Measurements from ENCODE around the gene MAP7D3.
"Not testable (repeated sequence)": the region's sequence is repeated elsewhere in the genome, so short reads cannot be mapped to it uniquely, and the experiment has no call there.

The MAP7D3 gene, protein sequence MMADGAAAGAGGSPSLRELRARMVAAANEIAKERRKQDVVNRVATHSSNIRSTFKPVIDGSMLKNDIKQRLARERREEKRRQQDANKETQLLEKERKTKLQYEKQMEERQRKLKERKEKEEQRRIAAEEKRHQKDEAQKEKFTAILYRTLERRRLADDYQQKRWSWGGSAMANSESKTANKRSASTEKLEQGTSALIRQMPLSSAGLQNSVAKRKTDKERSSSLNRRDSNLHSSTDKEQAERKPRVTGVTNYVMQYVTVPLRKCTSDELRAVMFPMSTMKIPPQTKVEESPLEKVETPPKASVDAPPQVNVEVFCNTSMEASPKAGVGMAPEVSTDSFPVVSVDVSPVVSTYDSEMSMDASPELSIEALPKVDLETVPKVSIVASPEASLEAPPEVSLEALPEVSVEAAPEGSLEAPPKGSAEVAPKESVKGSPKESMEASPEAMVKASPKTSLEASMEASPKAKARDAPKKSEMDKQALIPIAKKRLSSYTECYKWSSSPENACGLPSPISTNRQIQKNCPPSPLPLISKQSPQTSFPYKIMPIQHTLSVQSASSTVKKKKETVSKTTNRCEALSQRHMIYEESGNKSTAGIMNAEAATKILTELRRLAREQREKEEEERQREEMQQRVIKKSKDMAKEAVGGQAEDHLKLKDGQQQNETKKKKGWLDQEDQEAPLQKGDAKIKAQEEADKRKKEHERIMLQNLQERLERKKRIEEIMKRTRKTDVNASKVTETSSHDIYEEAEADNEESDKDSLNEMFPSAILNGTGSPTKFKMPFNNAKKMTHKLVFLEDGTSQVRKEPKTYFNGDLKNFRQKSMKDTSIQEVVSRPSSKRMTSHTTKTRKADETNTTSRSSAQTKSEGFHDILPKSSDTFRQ

GRCh38 chrX:136251041-136251991, at the start of gene MAP7D3:
Gene MAP7D3, minus strand, starts transcription at chrX:136251400. Its CDS starts 42 bp downstream, at chrX:136251358.
- Histone ChIP-seq H3K27ac (ENCODE audit: low read depth, low read length) (peak within 1 kb of the TSS; percentile 57), H3K36me3 (ENCODE audit: control insufficient read depth, insufficient read depth, low read length) (no peaks in the 10 kb centered on the region), H3K9ac (ENCODE audit: low read length) (no peak within 1 kb of the TSS), H3K4me1 (ENCODE audit: control insufficient read depth, insufficient read depth, low read length) (no peaks in the 10 kb centered on the region), H3K27me3 (ENCODE audit: control insufficient read depth, insufficient read depth, low read length) (peaks cover 2% of the 10 kb centered on the region), H3K4me3 (ENCODE audit: low read length) (peak within 1 kb of the TSS; percentile 61)

GRCh38 chrX:136300721-136301120, 49.5 kb upstream of the MAP7D3 start, which contains the start of gene ADGRG4:
Gene ADGRG4, plus strand, starts transcription at chrX:136300963. Its CDS starts 7,815 bp downstream, at chrX:136308778.
- not testable (repeated sequence) for H3K36me3 ChIP-seq (ENCODE audit: control insufficient read depth, insufficient read depth, low read length); H3K27me3 ChIP-seq (ENCODE audit: control insufficient read depth, insufficient read depth, low read length); H3K27ac ChIP-seq (ENCODE audit: low read depth, low read length); H3K4me1 ChIP-seq (ENCODE audit: control insufficient read depth, insufficient read depth, low read length); H3K4me3 ChIP-seq (ENCODE audit: low read length); H3K9ac ChIP-seq (ENCODE audit: low read length)

DNA sequence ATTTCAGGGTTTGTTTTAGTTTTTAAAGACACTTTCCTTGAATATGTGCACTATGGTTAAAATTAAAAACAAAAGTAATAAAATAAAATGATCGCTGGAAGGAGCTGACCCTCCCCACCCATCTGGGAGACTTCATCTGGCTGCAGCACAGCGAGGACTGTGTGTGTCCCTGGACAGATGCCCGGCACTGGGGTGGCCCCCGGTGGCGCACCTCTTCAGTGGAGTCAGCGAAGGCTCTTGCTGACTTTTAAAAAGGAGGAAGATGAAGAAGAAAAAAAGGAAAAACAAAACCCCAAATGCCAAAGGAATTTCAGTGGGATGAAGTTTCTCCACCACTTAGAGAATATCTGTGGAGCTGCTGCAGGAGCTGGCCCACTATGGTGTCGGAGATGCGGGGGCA, 44.2 kb upstream of the MAP7D3 start:
- no peaks in the 10 kb centered on the region for H3K4me1 ChIP-seq (ENCODE audit: control insufficient read depth, insufficient read depth, low read length)
- H3K4me3 ChIP-seq (ENCODE audit: low read length): no peak overlapping the region
- H3K27ac ChIP-seq (ENCODE audit: low read depth, low read length): no peak overlapping the region
- H3K36me3 ChIP-seq (ENCODE audit: control insufficient read depth, insufficient read depth, low read length): no peaks in the 10 kb centered on the region
- peaks cover 2% of the 10 kb centered on the region for H3K27me3 ChIP-seq (ENCODE audit: control insufficient read depth, insufficient read depth, low read length)
- H3K9ac ChIP-seq (ENCODE audit: low read length): no peak overlapping the region

- H3K27me3 ChIP-seq (ENCODE audit: control insufficient read depth, insufficient read depth, low read length): peaks cover 2% of the 10 kb centered on the region
- H3K9ac ChIP-seq (ENCODE audit: low read length): no peak overlapping the region
- H3K4me3 ChIP-seq (ENCODE audit: low read length): no peak overlapping the region
- no peaks in the 10 kb centered on the region for H3K36me3 ChIP-seq (ENCODE audit: control insufficient read depth, insufficient read depth, low read length)
- no peak overlapping the region for H3K27ac ChIP-seq (ENCODE audit: low read depth, low read length)
- no peaks in the 10 kb centered on the region for H3K4me1 ChIP-seq (ENCODE audit: control insufficient read depth, insufficient read depth, low read length)
Measured at GRCh38 chrX:136292656-136293055, 41.5 kb upstream of the MAP7D3 start.

DNA sequence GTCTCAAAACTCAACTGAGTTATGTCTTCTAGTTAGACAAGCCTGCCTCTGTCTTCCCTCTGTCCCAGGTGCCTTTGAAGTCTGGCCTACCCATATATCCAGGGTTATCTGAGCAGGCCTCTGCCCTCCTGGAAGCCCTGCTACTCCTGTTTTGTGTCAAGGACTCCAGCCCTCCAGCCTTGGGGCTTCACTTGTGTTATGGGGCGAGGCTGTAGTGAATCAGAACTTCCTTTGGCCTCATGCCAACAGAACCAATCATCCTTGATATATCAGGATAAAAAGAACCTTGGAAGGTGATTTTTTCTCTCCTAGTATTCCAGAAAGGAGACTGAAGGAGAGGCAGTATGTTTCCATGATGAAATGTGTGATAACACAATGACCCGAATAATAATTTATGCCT, 40.6 kb upstream of the MAP7D3 start:
- no peak overlapping the region for H3K9ac ChIP-seq (ENCODE audit: low read length)
- H3K4me3 ChIP-seq (ENCODE audit: low read length): no peak overlapping the region
- no peak overlapping the region for H3K27ac ChIP-seq (ENCODE audit: low read depth, low read length)
- H3K4me1 ChIP-seq (ENCODE audit: control insufficient read depth, insufficient read depth, low read length): no peaks in the 10 kb centered on the region
- H3K36me3 ChIP-seq (ENCODE audit: control insufficient read depth, insufficient read depth, low read length): no peaks in the 10 kb centered on the region
- H3K27me3 ChIP-seq (ENCODE audit: control insufficient read depth, insufficient read depth, low read length): peaks cover 2% of the 10 kb centered on the region

DNA sequence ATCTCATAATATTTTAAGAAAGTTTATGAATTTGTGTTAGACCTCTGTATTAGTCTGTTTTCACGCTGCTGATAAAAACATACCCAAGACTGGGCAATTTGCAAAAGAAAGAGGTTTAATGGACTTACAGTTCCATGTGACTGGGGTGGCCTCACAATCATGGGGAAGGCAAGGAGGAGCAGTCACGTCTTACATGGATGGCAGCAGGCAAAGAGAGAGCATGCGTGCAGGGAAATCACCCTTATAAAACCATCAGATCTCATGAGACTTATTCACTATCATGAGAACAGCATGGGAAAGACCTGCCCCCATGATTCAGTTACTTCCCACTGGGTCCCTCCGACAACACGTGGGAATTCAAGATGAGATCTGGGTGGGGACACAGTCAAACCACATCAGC, 35.2 kb upstream of the MAP7D3 start:
- H3K27me3 ChIP-seq (ENCODE audit: control insufficient read depth, insufficient read depth, low read length); H3K27ac ChIP-seq (ENCODE audit: low read depth, low read length); H3K4me1 ChIP-seq (ENCODE audit: control insufficient read depth, insufficient read depth, low read length); H3K4me3 ChIP-seq (ENCODE audit: low read length); H3K36me3 ChIP-seq (ENCODE audit: control insufficient read depth, insufficient read depth, low read length); H3K9ac ChIP-seq (ENCODE audit: low read length): not testable (repeated sequence)

DNA sequence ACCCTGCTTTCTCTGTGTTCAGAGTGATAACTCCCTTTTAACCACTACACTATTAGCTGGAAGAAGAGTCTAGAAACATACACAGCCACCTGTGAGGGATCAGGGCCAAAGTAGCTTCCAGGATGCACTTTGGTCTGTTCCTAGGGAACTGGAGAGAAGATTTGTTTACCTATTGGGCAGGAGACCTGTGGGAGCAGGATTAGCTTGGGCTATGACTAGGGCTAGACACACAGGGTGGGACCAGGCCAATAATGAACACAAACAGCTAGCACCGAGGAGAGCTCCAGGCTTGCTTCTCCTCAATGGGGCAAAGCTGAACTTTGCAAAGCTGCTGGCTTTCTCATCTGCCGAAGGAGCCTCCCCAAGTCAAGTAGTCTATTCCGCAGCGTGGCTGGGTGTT, 24.4 kb upstream of the MAP7D3 start:
- Histone ChIP-seq H3K4me1 (ENCODE audit: control insufficient read depth, insufficient read depth, low read length) (no peaks in the 10 kb centered on the region), H3K36me3 (ENCODE audit: control insufficient read depth, insufficient read depth, low read length) (no peaks in the 10 kb centered on the region), H3K27me3 (ENCODE audit: control insufficient read depth, insufficient read depth, low read length) (no peaks in the 10 kb centered on the region), H3K9ac (ENCODE audit: low read length) (no peak overlapping the region), H3K27ac (ENCODE audit: low read depth, low read length) (no peak overlapping the region), H3K4me3 (ENCODE audit: low read length) (no peak overlapping the region)

DNA sequence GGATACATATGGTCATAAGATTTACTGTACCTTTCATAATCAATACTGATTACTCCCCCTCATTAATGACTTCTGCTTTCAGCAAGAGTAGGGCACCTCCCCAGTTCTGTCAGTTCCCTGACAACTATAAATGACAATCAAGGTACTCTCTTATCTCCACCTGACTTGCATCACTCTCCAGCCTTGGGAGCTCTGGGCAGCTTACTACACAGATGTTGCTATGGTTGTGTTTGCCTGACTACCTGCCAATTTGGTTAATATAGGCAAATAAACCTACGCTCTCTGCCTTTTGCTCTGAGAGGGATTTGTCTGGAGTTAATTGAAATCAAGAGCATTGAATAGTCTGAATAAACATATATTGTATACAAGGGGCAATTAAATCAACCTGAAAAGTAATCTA, 22.8 kb upstream of the MAP7D3 start:
- Histone ChIP-seq H3K4me3 (ENCODE audit: low read length) (no peak overlapping the region), H3K4me1 (ENCODE audit: control insufficient read depth, insufficient read depth, low read length) (no peaks in the 10 kb centered on the region), H3K27ac (ENCODE audit: low read depth, low read length) (no peak overlapping the region), H3K27me3 (ENCODE audit: control insufficient read depth, insufficient read depth, low read length) (no peaks in the 10 kb centered on the region), H3K36me3 (ENCODE audit: control insufficient read depth, insufficient read depth, low read length) (no peaks in the 10 kb centered on the region), H3K9ac (ENCODE audit: low read length) (no peak overlapping the region)

DNA sequence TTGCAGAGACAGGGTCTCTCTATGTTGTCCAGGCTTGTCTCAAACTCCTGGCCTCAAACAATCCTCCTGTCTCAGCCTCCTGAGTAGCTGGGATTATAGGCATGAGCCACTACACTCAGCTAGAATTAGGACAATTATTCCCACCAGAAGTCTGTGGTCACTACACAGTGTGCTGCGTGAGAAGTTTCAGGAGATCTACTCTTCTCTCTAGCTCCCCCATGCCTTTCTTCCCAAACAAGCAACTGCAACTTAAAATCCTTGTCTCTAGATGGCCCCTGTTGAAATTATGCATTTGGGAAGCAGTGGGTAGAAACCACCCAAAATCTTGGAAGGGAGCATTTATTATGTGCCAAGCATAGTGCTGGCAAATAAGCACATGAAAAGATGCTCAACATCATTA, 21.1 kb upstream of the MAP7D3 start:
- no peak overlapping the region for H3K9ac ChIP-seq (ENCODE audit: low read length)
- H3K4me1 ChIP-seq (ENCODE audit: control insufficient read depth, insufficient read depth, low read length): no peaks in the 10 kb centered on the region
- H3K27me3 ChIP-seq (ENCODE audit: control insufficient read depth, insufficient read depth, low read length): no peaks in the 10 kb centered on the region
- H3K27ac ChIP-seq (ENCODE audit: low read depth, low read length): no peak overlapping the region
- no peak overlapping the region for H3K4me3 ChIP-seq (ENCODE audit: low read length)
- no peaks in the 10 kb centered on the region for H3K36me3 ChIP-seq (ENCODE audit: control insufficient read depth, insufficient read depth, low read length)

DNA sequence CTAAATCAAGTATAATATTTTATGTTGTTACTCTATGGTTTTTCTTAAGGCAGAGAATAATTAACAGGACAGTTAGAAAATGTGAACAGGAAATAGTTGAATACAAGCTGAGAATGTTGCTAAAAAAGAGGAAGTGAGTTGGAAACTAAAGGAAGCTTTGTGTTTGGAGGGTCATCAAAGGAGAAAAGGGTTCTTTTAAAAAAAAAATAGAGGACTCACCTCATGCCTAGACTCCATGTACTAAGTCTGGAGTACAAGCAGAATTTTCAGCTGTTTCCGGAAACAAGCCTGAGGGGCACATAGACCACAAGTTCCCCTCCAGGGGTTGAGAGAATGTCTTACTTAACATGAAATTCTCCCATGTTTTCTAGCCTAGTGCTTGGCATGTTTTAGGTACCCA, 20.1 kb upstream of the MAP7D3 start:
- H3K4me1 ChIP-seq (ENCODE audit: control insufficient read depth, insufficient read depth, low read length): no peaks in the 10 kb centered on the region
- no peak overlapping the region for H3K9ac ChIP-seq (ENCODE audit: low read length)
- H3K36me3 ChIP-seq (ENCODE audit: control insufficient read depth, insufficient read depth, low read length): no peaks in the 10 kb centered on the region

GRCh38 chrX:136269921-136270320, 18.7 kb upstream of the MAP7D3 start:
- Histone ChIP-seq H3K4me3 (ENCODE audit: low read length) (no peak overlapping the region), H3K27me3 (ENCODE audit: control insufficient read depth, insufficient read depth, low read length) (no peaks in the 10 kb centered on the region), H3K27ac (ENCODE audit: low read depth, low read length) (no peak overlapping the region), H3K36me3 (ENCODE audit: control insufficient read depth, insufficient read depth, low read length) (no peaks in the 10 kb centered on the region), H3K9ac (ENCODE audit: low read length) (no peak overlapping the region), H3K4me1 (ENCODE audit: control insufficient read depth, insufficient read depth, low read length) (no peaks in the 10 kb centered on the region)

More for the DNA sequence above, 20.1 kb upstream of the MAP7D3 start:
- H3K27me3 ChIP-seq (ENCODE audit: control insufficient read depth, insufficient read depth, low read length): no peaks in the 10 kb centered on the region
- H3K4me3 ChIP-seq (ENCODE audit: low read length): no peak overlapping the region
- H3K27ac ChIP-seq (ENCODE audit: low read depth, low read length): no peak overlapping the region

Measured in rectal smooth muscle tissue (tissue), 1 donor.